Suppressor macrophage (primary cell): ENCODE results near the gene AGPAT1.

Experiments
- DNase-seq, 4 experiments: peaks; one replicate each; pipeline ENCODE4 v3.0.0-alpha.2; 2020 to 2022

Gene AGPAT1

GRCh38 chr6:32168807-32169591 lies 6.9 kb downstream of the AGPAT1 start:
- no peak for DNase-seq

- DNase-seq: no peak
Observed at GRCh38 chr6:32168350-32168749, 7.5 kb downstream of the AGPAT1 start.

DNA sequence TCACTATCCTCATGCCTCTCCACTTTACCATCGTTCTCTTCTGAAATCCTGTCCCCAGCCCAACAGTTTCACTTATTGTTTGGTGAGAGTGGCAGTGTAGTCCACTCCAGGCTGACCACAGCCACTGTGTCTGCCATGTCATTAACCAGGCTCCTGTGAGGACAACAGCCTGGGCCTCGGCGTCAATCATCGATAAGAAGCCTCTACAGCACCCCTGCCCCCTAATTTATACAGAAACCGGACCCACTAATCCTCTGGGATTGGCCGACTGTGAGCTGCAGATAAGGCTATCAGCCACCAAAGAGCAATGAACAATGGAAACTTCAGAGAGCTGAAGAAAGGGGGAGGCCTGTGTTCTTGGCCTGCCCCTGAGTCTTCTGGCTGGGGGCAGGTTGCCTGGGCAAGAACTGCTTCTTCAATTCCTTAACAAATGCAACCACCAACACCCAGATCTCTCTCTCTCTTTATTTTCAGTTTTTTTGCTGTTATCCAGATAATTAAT lies 8.1 kb downstream of the AGPAT1 start:
- no peak for DNase-seq

- DNase-seq: no peak
Observed at GRCh38 chr6:32167154-32167760, 8.6 kb downstream of the AGPAT1 start.

- no peak for DNase-seq
Observed at GRCh38 chr6:32166411-32167061, 9.3 kb downstream of the AGPAT1 start.

DNA sequence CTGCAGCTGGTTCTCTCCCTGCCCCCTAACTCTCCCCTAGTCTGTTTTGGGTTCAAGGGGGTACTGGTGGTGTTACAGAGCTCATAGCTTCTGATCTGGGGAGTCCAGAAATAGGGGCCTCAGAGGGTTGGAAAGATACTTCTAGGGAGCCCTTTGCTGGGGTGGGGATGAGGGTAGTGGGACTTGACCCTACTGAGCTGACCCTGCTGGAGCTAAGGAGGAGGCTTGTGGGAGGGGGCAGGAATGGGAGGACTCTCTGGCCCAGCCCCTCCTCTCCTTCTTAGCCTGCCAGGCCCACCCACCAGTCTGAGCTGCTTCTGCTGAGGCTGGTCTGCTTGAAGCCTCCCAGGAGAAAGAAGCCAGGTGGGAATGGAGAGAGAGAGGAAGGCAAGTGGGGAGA lies 11.6 kb downstream of the AGPAT1 start, which contains the start of gene EGFL8:
Gene EGFL8 (plus strand): TSS at position 301 of the 400 bp plus-strand sequence. CDS start 1,571 bp downstream, outside the sequence.
- DNase-seq: no peak

DNA sequence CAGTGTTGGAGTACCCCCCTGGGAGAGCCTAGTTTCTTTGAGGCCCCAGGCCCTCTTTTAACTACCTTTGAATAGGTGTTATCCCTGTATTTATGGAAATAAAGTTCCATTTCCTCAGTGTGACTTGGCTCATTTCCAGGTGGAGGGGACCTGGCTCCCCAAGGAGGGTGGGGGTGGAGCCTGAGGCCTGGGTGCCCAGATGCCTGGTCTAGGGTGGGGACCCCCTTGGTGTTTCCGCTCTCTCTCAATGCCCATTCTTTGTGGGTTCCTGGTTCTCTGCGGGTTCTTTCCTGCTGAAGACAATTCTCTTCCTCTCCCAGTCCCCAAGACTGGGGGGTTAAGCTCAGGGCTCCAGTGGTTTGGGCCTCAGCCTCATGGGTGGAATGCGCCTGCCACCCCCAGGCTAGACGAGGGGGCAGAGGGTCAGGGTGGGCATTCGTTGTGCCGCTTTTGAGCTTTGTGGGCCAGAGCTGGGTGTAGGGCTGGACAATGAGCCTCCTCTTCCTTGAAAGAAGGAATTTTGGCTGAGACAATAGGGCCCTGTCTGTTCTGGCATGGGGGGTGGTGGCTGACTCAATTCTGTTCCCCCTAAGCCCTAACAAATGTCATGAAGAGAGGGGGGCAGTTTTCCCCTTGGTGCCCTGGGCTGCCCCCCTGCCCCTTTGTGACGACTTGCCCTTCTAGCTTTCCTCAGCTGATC lies 12.2 kb downstream of the AGPAT1 start:
- no peak for DNase-seq

DNA sequence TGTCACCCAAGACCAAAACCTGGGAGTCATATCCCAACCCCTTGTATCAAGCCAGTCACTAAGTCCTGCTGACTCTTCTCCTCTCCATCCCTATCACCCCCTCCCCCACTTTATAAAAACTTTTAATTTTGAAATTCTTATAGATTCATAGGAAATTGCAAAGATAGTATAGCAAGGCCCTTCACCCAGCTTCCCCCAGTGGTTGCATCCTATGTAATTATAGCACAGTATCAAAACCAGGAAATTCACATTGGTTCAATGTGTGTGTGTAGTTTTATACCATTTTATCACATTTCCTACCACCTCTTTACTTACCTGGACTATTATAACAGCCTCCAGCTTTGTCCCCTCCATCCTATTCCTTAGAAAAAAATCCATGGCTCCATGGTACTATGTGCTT lies 17.8 kb downstream of the AGPAT1 start:
- DNase-seq: no peak

DNA sequence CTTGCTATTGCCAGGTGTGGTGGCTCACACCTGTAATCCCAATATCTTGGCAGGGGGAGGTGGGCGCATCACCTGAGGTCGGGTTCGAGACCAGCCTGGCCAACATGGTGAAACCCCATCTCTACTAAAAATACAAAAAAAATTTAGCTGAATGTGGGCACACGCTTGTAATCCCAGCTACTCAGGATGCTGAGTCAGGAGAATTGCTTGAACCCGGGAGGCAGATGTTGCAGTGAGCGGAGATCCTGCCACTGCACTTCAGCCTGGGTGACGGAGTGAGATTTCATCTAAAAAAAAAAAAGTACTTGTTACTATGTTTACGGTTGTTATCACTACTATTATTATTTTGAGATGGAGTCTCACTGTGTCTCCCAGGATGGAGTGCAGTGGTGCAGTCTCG lies 19.0 kb downstream of the AGPAT1 start:
- no peak for DNase-seq

DNA sequence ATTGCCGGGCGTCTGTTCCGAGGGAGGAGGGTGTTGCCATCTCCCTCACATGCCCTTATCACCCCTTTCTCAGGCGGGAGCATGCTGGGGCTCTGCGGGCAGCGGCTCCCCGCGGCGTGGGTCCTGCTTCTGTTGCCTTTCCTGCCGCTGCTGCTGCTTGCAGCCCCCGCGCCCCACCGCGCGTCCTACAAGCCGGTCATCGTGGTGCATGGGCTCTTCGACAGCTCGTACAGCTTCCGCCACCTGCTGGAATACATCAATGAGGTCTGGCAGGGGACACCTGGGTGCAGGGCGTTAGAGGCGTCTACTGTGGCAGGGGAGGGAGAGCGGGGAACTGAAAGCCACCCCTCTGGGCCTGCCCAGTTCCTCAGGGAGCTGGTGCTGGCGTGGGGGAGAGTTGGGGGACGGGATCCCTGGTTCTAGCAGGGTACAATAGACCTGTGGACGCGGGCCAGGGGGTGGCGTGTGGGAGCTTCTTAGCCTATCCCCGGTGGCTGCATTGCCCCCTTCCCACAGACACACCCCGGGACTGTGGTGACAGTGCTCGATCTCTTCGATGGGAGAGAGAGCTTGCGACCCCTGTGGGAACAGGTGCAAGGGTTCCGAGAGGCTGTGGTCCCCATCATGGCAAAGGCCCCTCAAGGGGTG lies 21.2 kb downstream of the AGPAT1 start:
- peak in 3 of 4 experiments; percentile 49 to 60 (median 51) for DNase-seq

DNA sequence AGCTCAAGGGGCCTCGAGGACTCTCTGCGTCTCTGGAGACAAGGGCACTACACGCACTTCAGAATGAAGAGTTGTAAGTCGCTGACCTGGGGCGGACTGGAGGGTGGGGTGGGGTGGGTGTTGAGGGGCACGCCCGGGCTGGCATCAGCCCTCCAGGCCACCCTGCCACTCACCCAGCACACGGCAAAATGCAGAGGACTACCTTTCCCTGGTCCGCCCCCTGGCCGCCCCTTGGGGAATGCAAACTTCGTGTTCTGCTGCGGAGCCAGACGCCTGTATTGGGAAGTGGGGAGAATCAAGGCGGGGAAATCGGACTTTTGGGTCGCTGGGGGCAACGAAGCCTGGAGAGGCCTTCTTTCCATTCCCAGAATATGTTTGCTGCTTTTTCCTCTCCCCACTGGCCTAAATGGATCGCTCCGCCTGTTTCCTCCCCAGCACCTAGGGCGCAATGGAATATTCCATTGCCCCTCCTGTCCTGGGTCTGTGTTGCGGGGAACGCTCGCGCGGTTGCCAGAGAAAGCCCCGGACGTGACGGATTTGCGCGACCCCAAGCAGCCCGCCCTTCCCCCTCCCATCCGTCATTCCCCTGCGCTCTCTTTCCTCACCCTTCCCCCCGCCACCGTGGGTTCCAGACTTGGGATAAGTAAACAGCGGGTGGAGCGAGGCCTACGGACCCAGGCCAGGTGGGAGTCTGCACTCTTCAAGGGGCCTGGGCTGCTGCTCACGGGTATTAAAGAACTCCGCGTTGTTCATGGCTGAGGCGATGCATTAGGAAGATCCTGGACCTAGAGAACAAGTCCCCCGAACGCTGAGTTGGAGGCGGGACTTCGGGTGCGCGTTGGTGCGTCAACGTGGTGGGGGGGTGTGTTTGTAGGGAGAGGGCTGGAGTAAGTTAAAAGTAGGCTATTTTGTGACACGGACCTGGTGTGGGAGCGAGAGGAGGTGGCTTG lies 22.0 kb downstream of the AGPAT1 start, which contains the start of gene PPT2:
Gene PPT2 (plus strand): TSS at position 578 of the 950 bp plus-strand sequence. CDS start 454 bp downstream, outside the sequence.
- DNase-seq: peak; percentile 40 to 71 (median 54)

DNA sequence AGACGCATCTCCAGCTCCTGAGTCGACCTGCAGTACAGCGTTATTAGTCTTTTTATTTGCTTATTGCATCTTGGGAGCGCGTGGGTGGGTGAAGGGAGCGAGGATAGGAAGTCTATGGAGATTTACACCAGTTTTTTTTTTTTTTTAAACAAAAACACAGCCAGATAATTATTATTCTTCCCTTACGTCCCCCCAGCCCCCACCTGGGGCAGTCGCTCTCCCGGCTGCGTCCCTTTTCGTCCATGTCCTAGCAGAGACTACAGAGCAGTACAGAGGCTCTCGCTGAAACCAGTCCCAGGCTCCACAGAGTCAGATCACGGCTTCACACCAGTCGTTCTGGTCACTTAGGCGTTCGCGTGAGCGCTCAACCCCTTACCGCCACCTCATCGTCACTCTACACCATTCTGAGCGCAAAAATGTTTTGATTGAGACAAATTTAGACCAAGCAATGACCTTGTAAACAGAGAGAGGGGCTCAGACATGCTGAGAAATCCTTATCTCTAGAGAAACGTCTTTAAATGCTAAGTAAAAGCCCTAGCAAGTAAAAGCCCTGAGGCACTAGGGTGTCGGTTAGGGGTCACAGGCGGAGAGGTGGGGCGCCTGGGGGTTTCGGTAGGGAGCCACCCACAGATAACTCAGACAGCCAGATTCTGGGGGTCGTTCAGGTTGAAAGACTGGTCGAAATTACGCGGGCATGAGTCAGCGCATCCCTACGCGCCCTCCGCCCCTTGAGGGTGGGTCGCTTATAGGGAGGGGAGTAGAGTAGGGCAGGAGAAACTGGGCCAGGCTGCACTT lies 22.9 kb downstream of the AGPAT1 start:
- DNase-seq: no peak

DNA sequence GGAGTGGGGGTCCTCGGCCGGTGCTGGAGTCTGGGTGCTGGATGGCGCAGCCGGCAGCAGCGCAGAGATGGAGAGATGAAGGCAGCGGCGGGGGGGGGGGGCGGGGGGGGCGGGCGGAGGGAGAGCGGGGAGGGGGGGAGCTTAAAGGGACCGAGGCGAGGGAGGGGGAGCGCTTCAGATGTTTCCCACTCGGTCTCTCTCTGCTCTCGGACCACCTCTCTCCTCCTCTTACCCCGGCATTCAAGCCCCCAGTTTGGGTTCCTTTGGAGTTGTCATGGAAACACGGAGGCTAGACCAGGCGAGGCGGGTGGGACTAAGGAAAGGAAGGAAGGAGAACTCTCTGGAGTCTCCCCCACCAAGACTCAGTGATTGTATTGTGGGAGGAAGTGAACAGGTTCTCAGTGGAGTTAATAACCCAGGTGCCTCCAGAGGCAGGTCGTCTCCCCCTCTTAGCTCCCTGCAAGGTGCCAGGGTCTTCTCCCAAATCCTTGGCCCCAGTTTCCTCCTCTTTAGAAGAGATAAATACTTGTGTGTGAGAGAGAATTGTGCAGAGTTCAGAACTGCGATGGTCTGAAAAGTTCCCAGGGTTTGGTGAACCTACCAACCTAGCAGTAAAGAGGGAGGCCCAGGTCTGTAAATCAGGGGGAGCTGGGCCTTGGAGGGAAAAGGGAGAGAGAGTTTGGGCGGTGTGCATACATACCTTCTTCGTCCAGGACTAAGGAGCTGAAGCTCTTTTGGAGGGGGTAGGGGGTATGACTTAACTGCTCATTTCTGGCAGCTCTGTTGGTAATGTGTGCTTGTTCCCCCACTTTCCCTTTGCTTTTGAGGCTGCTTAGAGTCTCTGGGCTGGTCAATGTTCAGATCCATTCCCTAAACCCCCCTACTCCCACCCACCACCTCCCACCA lies 23.8 kb downstream of the AGPAT1 start, which contains the start of gene PRRT1:
Gene PRRT1 (minus strand): TSS at position 77 of the 906 bp plus-strand sequence. CDS start 112 bp downstream, outside the sequence.
- no peak for DNase-seq

- DNase-seq: no peak
Observed at GRCh38 chr6:32151181-32151862, 24.6 kb downstream of the AGPAT1 start.

GRCh38 chr6:32149932-32150870 lies 25.7 kb downstream of the AGPAT1 start:
- DNase-seq: no peak

DNA sequence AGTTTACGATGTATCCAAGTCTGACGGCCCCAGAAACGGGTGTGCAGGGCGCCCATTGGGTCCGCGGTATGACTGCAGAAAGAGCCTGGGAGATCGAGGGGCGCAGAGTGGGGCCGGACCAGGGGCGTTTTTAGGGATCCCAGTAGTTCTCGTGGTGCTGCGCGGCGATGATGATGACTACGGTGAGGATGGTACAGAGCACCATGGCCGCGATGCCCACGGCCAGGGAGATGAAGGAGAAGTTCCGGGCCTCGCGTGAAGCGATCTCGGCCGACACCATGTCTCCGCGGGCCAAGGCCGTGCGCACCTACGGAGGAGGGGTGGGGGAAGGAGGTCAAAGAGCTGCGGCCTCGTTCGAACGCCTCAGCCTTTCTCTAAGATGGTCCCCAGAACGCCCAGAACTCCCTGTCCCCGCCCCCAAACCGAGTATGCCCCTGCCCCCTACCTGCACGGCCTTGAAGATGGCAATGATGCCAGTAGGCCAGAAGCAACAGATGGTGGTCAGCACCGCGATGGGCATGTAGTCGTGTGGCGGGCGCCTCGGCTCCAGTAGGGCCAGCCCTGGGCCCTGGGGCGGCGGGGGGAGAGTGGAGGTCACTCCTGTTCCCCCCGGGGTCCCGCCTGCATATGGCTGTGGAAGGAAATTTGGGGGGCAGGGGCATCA lies 26.7 kb downstream of the AGPAT1 start:
- no peak for DNase-seq
